Mucosa of stomach (tissue), 1 donor: ENCODE results near the gene SCAMP2.
A peak's percentile ranks its signal among the peaks of the same experiment; 100 is the strongest.
"Not testable (repeated sequence)": the region's sequence is repeated elsewhere in the genome, so short reads cannot be mapped to it uniquely, and the experiment has no call there.

ENCODE experiments used
- H3K27me3 ChIP-seq: one replicate; pipeline ENCODE4 v1.7.0; 2013; ENCODE audit warnings: mild to moderate bottlenecking, low read length; ENCODE audit not compliant: control insufficient read depth, insufficient read depth
- H3K36me3 ChIP-seq: one replicate; pipeline ENCODE4 v1.7.0; 2013; ENCODE audit warnings: low read length; ENCODE audit not compliant: control insufficient read depth, insufficient read depth
- H3K4me1 ChIP-seq: one replicate; pipeline ENCODE4 v1.7.0; 2013; ENCODE audit warnings: mild to moderate bottlenecking, low read length; ENCODE audit not compliant: control insufficient read depth, insufficient read depth
- H3K4me3 ChIP-seq: one replicate; pipeline ENCODE4 v1.7.0; 2013; ENCODE audit warnings: low read length
- H3K9ac ChIP-seq: one replicate; pipeline ENCODE4 v1.7.0; 2013; ENCODE audit warnings: mild to moderate bottlenecking, low read length, moderate library complexity
- H3K9me3 ChIP-seq: one replicate; pipeline ENCODE4 v1.7.0; 2013; ENCODE audit warnings: mild to moderate bottlenecking, low read length, moderate library complexity; ENCODE audit not compliant: control insufficient read depth
- donor health status: Pancreatic carcinoma.

SCAMP2 gene, protein sequence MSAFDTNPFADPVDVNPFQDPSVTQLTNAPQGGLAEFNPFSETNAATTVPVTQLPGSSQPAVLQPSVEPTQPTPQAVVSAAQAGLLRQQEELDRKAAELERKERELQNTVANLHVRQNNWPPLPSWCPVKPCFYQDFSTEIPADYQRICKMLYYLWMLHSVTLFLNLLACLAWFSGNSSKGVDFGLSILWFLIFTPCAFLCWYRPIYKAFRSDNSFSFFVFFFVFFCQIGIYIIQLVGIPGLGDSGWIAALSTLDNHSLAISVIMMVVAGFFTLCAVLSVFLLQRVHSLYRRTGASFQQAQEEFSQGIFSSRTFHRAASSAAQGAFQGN

DNA sequence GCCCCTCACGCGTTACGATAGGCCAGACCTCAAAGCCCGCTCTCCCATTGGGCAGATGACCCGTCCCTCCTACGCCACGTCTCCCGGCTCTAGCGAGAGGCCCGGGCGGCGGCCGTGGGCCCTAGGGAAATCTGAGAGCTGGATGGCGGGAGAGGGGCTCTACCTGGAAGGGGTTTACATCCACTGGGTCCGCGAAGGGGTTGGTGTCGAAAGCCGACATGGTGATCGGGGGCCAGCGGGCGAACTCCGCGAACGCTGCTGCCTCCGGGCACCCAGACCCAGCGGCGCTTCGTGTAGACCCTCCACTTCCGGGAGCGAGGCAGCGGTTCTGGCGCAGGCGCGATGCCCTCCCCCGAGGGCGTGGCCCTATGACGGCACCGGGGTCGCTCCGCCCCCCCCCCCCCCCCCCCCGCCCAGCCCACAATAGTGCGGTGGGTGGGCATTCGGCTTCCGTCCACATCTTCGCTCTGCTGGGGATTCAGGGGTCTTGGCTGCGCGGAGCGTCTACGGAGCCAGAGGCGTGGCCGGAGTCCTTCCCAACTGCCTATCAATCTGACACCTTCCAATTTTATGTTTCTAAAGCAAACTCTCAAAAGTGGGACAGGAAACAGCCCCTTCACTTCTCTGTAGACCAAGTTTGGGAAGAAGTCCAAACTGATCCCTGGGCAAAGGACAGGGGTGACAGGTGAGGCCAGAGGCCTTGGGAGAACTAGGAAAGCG lies at the start of gene SCAMP2:
Gene SCAMP2 (minus strand): TSS at position 330 of the 720 bp plus-strand sequence. CDS start 110 bp downstream, at position 220.
- peaks cover 37% of the 10 kb centered on the region for H3K4me1 ChIP-seq

DNA sequence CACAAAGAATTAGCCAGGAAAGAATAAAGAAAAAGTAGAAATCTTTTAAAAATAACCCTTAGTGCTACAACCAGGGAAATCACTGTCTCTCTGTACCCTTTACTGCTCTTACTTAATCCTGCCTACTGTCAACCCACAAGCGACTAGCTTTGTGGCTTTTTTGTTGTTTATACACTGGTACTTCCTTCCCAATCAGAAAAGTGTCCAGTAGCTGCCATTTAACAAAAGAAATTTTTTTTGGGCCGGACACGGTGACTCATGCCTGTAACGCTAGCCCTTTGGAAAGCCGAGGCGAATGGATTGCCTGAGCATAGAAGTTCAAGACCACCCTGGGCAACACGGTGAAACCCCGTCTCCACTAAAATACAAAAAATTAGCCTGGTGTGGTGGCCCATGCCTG lies 47.3 kb upstream of the SCAMP2 start:
- no peaks in the 10 kb centered on the region for H3K27me3 ChIP-seq
- no peak overlapping the region for H3K4me3 ChIP-seq
- H3K36me3 ChIP-seq: no peaks in the 10 kb centered on the region

More for the DNA sequence above, at the start of gene SCAMP2:
- no peaks in the 10 kb centered on the region for H3K27me3 ChIP-seq
- no peaks in the 10 kb centered on the region for H3K36me3 ChIP-seq
- H3K4me3 ChIP-seq: peak within 1 kb of the TSS; percentile 97
- no peaks in the 10 kb centered on the region for H3K9me3 ChIP-seq
- peak within 1 kb of the TSS; percentile 86 for H3K9ac ChIP-seq

DNA sequence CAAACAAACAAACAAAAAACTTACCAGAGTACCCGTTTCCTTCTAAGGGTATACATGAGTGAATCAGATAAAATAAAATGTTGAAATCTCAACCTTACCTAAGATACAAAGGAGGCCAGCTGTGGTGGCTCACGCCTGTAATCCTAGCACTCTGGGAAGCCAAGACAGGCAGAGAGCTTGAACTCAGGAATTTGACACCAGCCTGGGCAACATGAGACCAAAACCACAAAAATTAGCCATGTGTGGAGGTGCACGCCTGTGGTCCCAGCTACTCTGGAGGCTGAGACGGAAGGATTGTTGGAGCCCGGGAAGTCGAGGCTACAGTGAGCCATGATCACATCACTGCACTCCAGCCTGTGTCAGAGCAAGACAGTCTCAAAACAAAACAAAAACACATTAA lies 44.5 kb upstream of the SCAMP2 start:
- H3K9ac ChIP-seq: no peak overlapping the region
- H3K27me3 ChIP-seq: no peaks in the 10 kb centered on the region
- H3K36me3 ChIP-seq: no peaks in the 10 kb centered on the region
- H3K9me3 ChIP-seq: no peaks in the 10 kb centered on the region
- H3K4me1 ChIP-seq: no peaks in the 10 kb centered on the region
- H3K4me3 ChIP-seq: no peak overlapping the region

More for the DNA sequence above, 47.3 kb upstream of the SCAMP2 start:
- Histone ChIP-seq H3K4me1 (no peaks in the 10 kb centered on the region), H3K9me3 (no peaks in the 10 kb centered on the region), H3K9ac (no peak overlapping the region)

DNA sequence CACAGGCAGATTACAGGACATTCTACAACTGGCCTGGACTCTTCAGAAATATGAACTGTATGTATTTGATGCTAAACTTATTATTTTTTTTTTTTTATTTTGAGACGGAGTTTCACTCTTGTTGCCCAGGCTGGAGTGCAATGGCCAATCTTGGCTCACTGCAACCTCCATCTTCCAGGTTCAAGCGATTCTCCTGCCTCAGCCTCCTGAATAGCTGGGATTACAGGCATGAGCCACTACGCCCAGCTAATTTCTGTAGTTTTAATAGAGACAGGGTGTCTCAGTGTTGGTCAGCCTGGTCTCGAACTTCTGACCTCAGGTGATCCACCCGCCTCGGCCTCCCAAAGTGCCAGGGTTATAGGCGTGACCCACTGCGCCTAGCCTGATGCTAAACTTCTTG lies 40.6 kb upstream of the SCAMP2 start:
- not testable (repeated sequence) for H3K4me3 ChIP-seq

DNA sequence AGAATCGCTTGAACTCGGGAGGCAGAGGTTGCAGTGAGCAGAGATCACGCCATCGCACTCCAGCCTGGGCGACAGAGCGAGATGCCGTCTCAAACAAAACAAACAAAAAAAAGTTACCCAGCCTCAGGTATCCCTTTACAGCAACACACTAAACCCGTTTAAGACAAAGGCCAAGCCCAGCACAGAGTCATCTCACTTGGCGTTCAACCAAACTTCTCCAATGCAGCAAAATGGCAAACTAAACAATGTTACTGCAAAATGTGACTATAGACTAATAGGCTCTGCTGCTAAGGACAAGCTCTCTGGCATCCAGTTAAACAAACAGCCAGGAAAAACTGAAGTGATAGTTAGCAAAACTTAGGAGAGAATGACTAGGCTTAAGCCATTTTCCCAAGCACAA lies 39.9 kb upstream of the SCAMP2 start:
- H3K9me3 ChIP-seq: no peaks in the 10 kb centered on the region
- H3K36me3 ChIP-seq: no peaks in the 10 kb centered on the region
- H3K9ac ChIP-seq: no peak overlapping the region

More for the DNA sequence above, 40.6 kb upstream of the SCAMP2 start:
- not testable (repeated sequence) for H3K4me1 ChIP-seq, H3K9ac ChIP-seq, H3K27me3 ChIP-seq, H3K36me3 ChIP-seq, H3K9me3 ChIP-seq

DNA sequence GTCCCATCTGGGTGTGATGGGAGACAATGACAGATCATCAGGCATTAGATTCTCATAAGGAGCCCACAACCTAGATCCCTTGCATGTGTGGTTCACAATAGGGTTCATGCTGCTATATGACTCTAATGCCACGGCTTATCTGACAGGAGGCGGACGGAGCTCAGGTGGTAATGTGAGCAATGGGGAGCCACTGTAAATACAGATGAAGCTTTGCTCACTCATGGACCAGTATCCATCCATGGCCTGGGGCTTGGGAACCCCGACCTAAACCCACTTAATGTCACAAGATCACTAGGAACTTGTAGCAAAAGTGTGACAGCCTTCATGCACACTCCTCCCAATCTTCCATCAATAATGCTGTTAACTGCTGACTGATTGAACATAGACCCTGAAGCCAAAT lies 35.5 kb upstream of the SCAMP2 start:
- no peaks in the 10 kb centered on the region for H3K27me3 ChIP-seq
- H3K9me3 ChIP-seq: no peaks in the 10 kb centered on the region
- H3K36me3 ChIP-seq: peaks cover 3% of the 10 kb centered on the region
- peaks cover 21% of the 10 kb centered on the region for H3K4me1 ChIP-seq
- no peak overlapping the region for H3K9ac ChIP-seq
- H3K4me3 ChIP-seq: no peak overlapping the region

More for the DNA sequence above, 39.9 kb upstream of the SCAMP2 start:
- Histone ChIP-seq H3K4me3 (no peak overlapping the region), H3K27me3 (no peaks in the 10 kb centered on the region), H3K4me1 (no peaks in the 10 kb centered on the region)

DNA sequence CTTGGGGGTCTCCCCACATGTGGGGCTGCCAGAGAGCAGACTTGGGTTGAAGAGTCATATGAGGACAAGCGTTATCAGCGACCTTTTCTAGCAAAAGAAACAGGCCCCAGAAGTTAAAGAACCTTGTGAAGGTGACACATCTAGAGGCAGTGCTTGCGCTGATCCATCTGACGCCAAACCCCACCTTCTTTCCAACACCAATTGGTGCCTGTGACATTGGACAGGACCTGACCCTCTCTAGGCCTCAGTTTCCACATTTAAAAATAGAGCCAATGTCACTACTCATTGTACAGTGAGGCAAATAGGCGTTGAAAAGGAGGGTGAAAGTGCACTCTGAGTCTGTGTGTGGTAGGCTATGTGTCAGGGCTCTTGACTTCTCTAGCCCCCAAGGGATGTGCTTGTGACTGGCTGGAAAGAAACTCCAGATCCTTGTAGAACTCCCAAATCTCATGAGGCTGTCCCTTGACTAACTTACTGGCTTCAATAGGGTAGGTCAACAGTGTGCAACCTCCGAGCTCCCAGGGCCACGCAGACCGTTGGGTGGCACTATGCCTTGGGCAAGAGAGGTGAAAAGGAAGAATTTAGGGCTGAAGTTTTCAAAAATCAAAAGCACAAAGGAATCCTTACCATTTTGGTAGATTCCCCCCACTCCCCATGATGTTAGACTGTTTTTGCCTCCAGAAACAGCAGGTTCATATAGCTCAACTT lies 34.2 kb upstream of the SCAMP2 start:
- Histone ChIP-seq H3K9ac (peak overlapping the region; percentile 79), H3K36me3 (peaks cover 10% of the 10 kb centered on the region), H3K9me3 (no peaks in the 10 kb centered on the region), H3K4me3 (peak overlapping the region; percentile 58), H3K27me3 (no peaks in the 10 kb centered on the region), H3K4me1 (peaks cover 21% of the 10 kb centered on the region)

DNA sequence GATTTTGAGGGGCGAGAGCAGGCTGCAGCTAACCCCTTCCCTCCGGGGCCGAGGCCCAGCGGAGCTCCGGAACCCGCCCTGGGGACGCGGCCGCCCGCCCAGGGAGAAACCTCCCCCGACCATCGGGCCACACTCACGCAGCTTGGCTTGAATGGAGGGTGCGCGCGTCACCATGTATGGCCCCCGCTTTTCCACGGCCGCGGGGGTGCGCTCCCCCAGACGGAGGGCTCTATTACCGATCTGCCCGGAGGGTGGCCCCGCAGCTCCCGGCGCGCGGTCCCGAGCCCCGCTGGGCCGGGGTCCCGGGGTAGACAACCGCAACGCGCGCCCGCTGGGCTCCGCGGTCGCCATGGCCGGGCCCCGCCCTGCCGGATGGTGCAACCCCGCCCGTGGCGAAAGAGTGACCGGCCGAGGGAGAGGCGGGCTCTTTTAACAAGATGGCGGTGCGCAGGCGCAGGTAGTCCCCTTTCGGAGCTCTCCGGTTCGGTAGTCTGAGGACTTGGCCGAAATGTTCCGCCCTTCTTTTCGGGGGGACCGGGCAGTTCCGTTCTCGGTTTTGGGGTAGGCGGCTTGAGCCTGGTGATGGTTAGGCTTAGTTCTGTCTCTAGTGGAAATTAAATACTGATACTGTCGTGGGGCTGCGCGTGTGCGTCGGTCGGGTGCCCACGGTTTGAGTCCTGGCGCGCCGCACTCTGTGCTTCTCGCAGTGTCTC lies 33.4 kb upstream of the SCAMP2 start, which contains the start of gene FAM219B:
Gene FAM219B (minus strand): TSS at position 402 of the 713 bp plus-strand sequence. CDS start 51 bp downstream, at position 351.
- peaks cover 13% of the 10 kb centered on the region for H3K36me3 ChIP-seq
- H3K27me3 ChIP-seq: no peaks in the 10 kb centered on the region

DNA sequence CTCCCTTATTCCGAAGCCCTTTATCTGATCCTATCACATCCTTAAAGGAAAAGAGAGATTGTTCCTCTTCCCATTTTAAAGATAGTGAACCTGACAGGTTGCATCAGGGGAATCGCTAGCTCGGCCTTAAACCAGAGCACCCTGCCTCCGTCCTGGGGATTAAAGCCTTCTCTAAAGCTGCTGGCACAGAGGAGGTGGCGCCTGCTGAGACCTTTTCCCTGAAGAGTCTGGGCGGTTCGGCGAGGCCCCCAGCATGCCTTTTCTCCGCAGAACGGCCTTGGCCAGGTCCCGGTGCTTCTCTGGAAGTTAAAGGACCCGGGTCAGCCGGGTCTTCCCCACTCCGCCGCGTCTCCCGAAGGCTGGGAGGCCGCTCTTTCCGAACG lies 32.9 kb upstream of the SCAMP2 start:
- Histone ChIP-seq H3K4me1 (peaks cover 31% of the 10 kb centered on the region), H3K36me3 (peaks cover 13% of the 10 kb centered on the region), H3K9me3 (no peaks in the 10 kb centered on the region)

More for the DNA sequence above, 33.4 kb upstream of the SCAMP2 start, which contains the start of gene FAM219B:
- peaks cover 26% of the 10 kb centered on the region for H3K4me1 ChIP-seq
- H3K9ac ChIP-seq: peak within 1 kb of the TSS; percentile 79
- H3K9me3 ChIP-seq: no peaks in the 10 kb centered on the region
- H3K4me3 ChIP-seq: peak within 1 kb of the TSS; percentile 58

DNA sequence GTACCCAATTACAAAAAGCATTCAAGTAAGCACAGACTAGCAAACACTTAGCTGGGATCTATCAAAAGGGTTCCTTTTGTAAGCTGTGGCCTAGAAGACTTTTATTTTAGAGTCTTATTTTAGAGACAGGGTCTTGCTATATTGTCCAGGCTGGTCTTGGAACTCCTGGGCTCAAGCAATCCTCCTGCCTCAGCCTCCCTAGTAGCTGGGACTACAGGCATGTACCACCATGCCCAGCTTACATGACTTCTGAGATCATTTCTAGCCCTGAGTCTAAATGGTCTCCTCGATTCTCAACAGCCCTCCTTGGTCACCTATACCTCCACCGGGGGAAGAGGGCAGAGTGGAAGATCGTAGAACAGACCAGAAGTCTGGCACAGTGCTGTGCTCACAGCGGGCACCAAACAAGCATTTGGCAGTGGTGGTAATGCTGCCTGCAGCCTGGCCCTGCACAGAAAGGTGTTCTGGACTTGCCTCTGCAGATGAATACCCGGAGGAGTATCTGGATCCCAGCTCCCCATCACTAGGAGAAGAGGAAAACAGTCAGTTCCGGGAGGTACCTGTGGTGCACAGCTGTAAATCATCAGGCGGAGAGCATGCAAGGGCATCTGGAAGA lies 31.1 kb upstream of the SCAMP2 start:
- H3K4me1 ChIP-seq: peaks cover 32% of the 10 kb centered on the region
- H3K36me3 ChIP-seq: peaks cover 18% of the 10 kb centered on the region
- no peak overlapping the region for H3K4me3 ChIP-seq

More for the DNA sequence above, 32.9 kb upstream of the SCAMP2 start:
- Histone ChIP-seq H3K4me3 (peak overlapping the region; percentile 58), H3K27me3 (no peaks in the 10 kb centered on the region), H3K9ac (peak overlapping the region; percentile 79)

DNA sequence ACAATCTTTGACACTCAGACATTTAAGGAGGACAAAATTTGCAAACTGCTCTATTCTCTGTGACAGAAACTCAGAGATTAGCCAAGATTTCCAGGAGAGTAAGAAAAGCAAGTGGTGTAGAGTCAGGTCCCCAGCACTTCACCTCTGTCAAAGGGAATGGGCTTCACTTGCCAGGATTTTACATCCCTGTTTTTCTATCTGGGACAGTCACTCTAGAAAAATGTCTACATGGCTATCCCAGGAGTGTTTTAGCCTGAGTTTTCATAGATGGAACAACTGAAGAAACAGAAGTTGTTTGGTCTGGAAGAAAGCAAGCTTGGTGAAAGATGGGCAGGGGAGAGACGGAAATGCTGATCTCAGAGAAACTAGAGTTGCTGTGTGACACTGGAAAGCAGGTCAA lies 30.5 kb upstream of the SCAMP2 start:
- Histone ChIP-seq H3K4me3 (no peak overlapping the region), H3K36me3 (peaks cover 18% of the 10 kb centered on the region), H3K9ac (no peak overlapping the region), H3K27me3 (no peaks in the 10 kb centered on the region), H3K9me3 (no peaks in the 10 kb centered on the region), H3K4me1 (peaks cover 32% of the 10 kb centered on the region)

More for the DNA sequence above, 31.1 kb upstream of the SCAMP2 start:
- Histone ChIP-seq H3K27me3 (no peaks in the 10 kb centered on the region), H3K9ac (no peak overlapping the region), H3K9me3 (no peaks in the 10 kb centered on the region)
